GM19452 (cell line): ENCODE data around the gene METTL6.
"Not testable (repeated sequence)": the region's sequence is repeated elsewhere in the genome, so short reads cannot be mapped to it uniquely, and the experiment has no call there.

ENCODE experiments used
- ATAC-seq: cut with Tn5 transposase; IDR thresholded peaks from one replicate; pipeline ENCODE4 v1.9.1; 2021; ENCODE audit not compliant: unreplicated experiment

Gene METTL6

GRCh38 chr3:15451216-15452113, 24.1 kb upstream of the METTL6 start:
- ATAC-seq: no peak

GRCh38 chr3:15450438-15451215, 23.3 kb upstream of the METTL6 start:
- ATAC-seq: no peak

- ATAC-seq: no peak
Measured at GRCh38 chr3:15449489-15450224, 22.3 kb upstream of the METTL6 start.

GRCh38 chr3:15443826-15444524, 16.6 kb upstream of the METTL6 start:
- ATAC-seq: no peak

- ATAC-seq: no peak
Measured at GRCh38 chr3:15440891-15441290, 13.5 kb upstream of the METTL6 start.

- ATAC-seq: no peak
Measured at GRCh38 chr3:15439476-15439875, 12.1 kb upstream of the METTL6 start.

GRCh38 chr3:15438983-15439382, 11.6 kb upstream of the METTL6 start:
- no peak for ATAC-seq

- ATAC-seq: no peak
Measured at GRCh38 chr3:15436246-15436645, 8.9 kb upstream of the METTL6 start.

- no peak for ATAC-seq
Measured at GRCh38 chr3:15434756-15435155, 7.4 kb upstream of the METTL6 start.

- ATAC-seq: no peak
Measured at GRCh38 chr3:15433531-15433930, 6.2 kb upstream of the METTL6 start.

- ATAC-seq: no peak
Measured at GRCh38 chr3:15431256-15431837, 4.0 kb upstream of the METTL6 start.

GRCh38 chr3:15430624-15431023, 3.3 kb upstream of the METTL6 start:
- ATAC-seq: no peak

- no peak for ATAC-seq
Measured at GRCh38 chr3:15429080-15429479, 1.7 kb upstream of the METTL6 start.

GRCh38 chr3:15428539-15428938, 1.2 kb upstream of the METTL6 start:
- no peak for ATAC-seq

GRCh38 chr3:15427981-15428380, 637 bp upstream of the METTL6 start:
- ATAC-seq: no peak

- no peak for ATAC-seq
Measured at GRCh38 chr3:15426579-15427118, 695 bp downstream of the METTL6 start.

- ATAC-seq: no peak
Measured at GRCh38 chr3:15420871-15421270, 6.5 kb downstream of the METTL6 start.

- not testable (repeated sequence) for ATAC-seq
Measured at GRCh38 chr3:15410966-15411365, 16.4 kb downstream of the METTL6 start.

GRCh38 chr3:15409774-15410173, 17.6 kb downstream of the METTL6 start:
- no peak for ATAC-seq

GRCh38 chr3:15409239-15409638, 18.1 kb downstream of the METTL6 start:
- no peak for ATAC-seq
